Heart right ventricle (tissue), 16 donors: Measurements from ENCODE around the gene PSMD13. TPM values are rescaled to one million over a fixed set of nuclear protein-coding genes. Genes with fewer than 3 reads are reported as not detected.

Experiments used
- ATAC-seq, 8 donors: fragments of 200-7000 bp; cut with Tn5 transposase; one replicate each; pipeline ENCODE4 v1.9.1; 2020; ENCODE audit warnings: mild to moderate bottlenecking in 8 of 8, moderate library complexity in 8 of 8, moderate number of reproducible peaks in 1 of 8
- DNase-seq, 2 donors: peaks; one replicate each; pipeline ENCODE4 v3.0.0-alpha.2; 2020
- H3K27ac ChIP-seq, 10 donors: fragments of 200-600 bp; sonication (generic) in 2 of 10; one replicate each; pipeline versions ENCODE4 v1.5.0 to v1.8.0; 2020 to 2022; ENCODE audit warnings: mild to moderate bottlenecking in 3 of 10
- H3K27me3 ChIP-seq, 7 donors: fragments of 200-600 bp; one replicate each; pipeline ENCODE4 v1.8.0; 2021 to 2022; ENCODE audit warnings: mild to moderate bottlenecking in 2 of 7
- H3K36me3 ChIP-seq, 9 donors: fragments of 200-600 bp; sonication (generic) in 1 of 9; one replicate each; pipeline versions ENCODE4 v1.5.0 to v1.8.0; 2020 to 2022; ENCODE audit warnings: mild to moderate bottlenecking in 2 of 9
- H3K4me1 ChIP-seq, 9 donors: fragments of 200-600 bp; sonication (generic) in 1 of 9; one replicate each; pipeline versions ENCODE4 v1.5.0 to v1.8.0; 2020 to 2022; ENCODE audit warnings: mild to moderate bottlenecking in 4 of 9
- H3K4me3 ChIP-seq, 10 donors: fragments of 200-600 bp; sonication (generic) in 2 of 10; one replicate each; pipeline versions ENCODE4 v1.5.0 to v1.8.0; 2020 to 2022; ENCODE audit warnings: mild to moderate bottlenecking in 7 of 10, moderate library complexity in 2 of 10
- H3K9me3 ChIP-seq, 11 donors: fragments of 200-600 bp in 10 of 11; sonication (generic) in 2 of 11; one replicate each; pipeline versions ENCODE4 v1.5.0 to v1.8.0; 2013 to 2022; ENCODE audit warnings: mild to moderate bottlenecking in 2 of 11, control low read depth in 1 of 11, moderate library complexity in 1 of 11
- CTCF ChIP-seq, 9 donors: fragments of 200-600 bp; sonication (generic) in 2 of 9; IDR thresholded peaks; one replicate each; pipeline versions ENCODE4 v1.5.0 to v1.8.0; 2021 to 2022; ENCODE audit warnings: antibody characterized with exemption in 9 of 9, mild to moderate bottlenecking in 5 of 9, moderate library complexity in 1 of 9
- WGBS, 2 donors: extraction: QIAGEN DNeasy Blood & Tissue Kit; methylation state at CpG; one replicate each; pipeline ENCODE4 v1.1.7; 2013; ENCODE audit warnings: inconsistent platforms in 1 of 2; 5-methylcytosine and 5-hydroxymethylcytosine counted together
- intact Hi-C, 10 donors: fragments of 100-400 bp; cut with DNase I; formaldehyde crosslinking; loops; one replicate each; pipeline versions ENCODE4 v1.11.1 to v1.14.2; 2022
- polyA plus RNA-seq, 2 donors: library from polyadenylated mRNA; stranded (reverse); fragments of 200-250 nt; gene quantifications; one replicate each; pipeline ENCODE4 v1.2.3, GENCODE V29; 2013
- total RNA-seq, 10 donors: library from RNA; stranded (reverse); fragmentation: NEBNext Ultra II Directional in 3 of 10; extraction: Animal tissue kit (Norgen Biotek cat#: 25700) in 3 of 10; gene quantifications; one replicate each; pipeline versions ENCODE4 v1.2.1 to v1.2.4, GENCODE V29; 2021 to 2023
- donor health status: Arrhythmogenic right ventricular cardiomyopathy.
- donor health status: ischemic (EF 13 %, LVEDD 7.1; RV severe dilation, severe dysfunction).
- donor health status: healthy with polysubstance abuse.
- donor health status: DM: no; HTN: yes; CAD: no.
- donor health status: DM: no; HTN: no; CAD: no.
- donor health status: ischemic (EF 25% LVEDD 6.9; RV normal size, moderate dysfunction).
- donor health status: ischemic (EF 25% LVEDD 5.7; RV mildly dilated, moderate dysfunction).
- donor health status: healthy.
- donor health status: DM: yes; HTN: yes; CAD: no.
- donor health status: Ischemic cardiomyopathy.
- donor health status: ischemic (EF 35%, LVEDD 5.7; RV mildly dilated, moderate dysfunction).
- donor health status: nonischemic (EF 11% LVEDD 7.7; RV severe dilation, severe dysfunction).
- donor health status: DM: yes; HTN: yes; CAD: no.
- donor health status: PGD.
- donor health status: ischemic (EF 29% LVEDD 5.4; RV normal size, mild dysfunction).
- donor health status: nonischemic (EF 23%, LVEDD 6.1; RV moderate dilation, normal function).

Gene PSMD13
- total and polyA plus RNA-seq, 12 donors, result 78.7 to 163 (median 94.4) TPM

GRCh38 chr11:290621-291231, 54.0 kb downstream of the PSMD13 start:
- Histone ChIP-seq H3K27me3 (peaks cover 0 to 39% (median 16%) of the 10 kb centered on the region in 7 donors), H3K4me1 (peaks cover 3 to 20% (median 18%) of the 10 kb centered on the region in 9 donors)
- intact Hi-C loops, result no loop called here

GRCh38 chr11:291281-292210, 54.8 kb downstream of the PSMD13 start:
- DNase-seq (peak in 1 of 2 donors; percentile 8), ATAC-seq (no peak)
- intact Hi-C loops, result no loop called here
- H3K4me1 ChIP-seq, result peaks cover 3 to 20% (median 18%) of the 10 kb centered on the region in 9 donors
- H3K27me3 ChIP-seq, result peaks cover 0 to 32% (median 9%) of the 10 kb centered on the region in 7 donors
- H3K27ac ChIP-seq, result no peak overlapping the region
- H3K4me3 ChIP-seq, result no peak overlapping the region
- no peaks in the 10 kb centered on the region for H3K9me3 ChIP-seq
- H3K36me3 ChIP-seq, result peaks cover 0 to 33% (median 0%) of the 10 kb centered on the region in 9 donors
- 84 to 88% methylated on average over 44 of the region's 44 CpGs for WGBS, 2 donors
- TF ChIP-seq CTCF (IDR thresholded peaks at IDR 0.05), result no peak

More at GRCh38 chr11:290621-291231, 54.0 kb downstream of the PSMD13 start:
- ATAC-seq (no peak), DNase-seq (peak in 1 of 2 donors; percentile 10)
- WGBS, 2 donors, result 91 to 92% methylated on average over 13 of the region's 13 CpGs
- peaks cover 0 to 33% (median 0%) of the 10 kb centered on the region in 9 donors for H3K36me3 ChIP-seq
- no peak overlapping the region for H3K27ac ChIP-seq
- no peak overlapping the region for H3K4me3 ChIP-seq
- no peak for TF ChIP-seq CTCF (IDR thresholded peaks at IDR 0.05)
- H3K9me3 ChIP-seq, result no peaks in the 10 kb centered on the region

GRCh38 chr11:292211-293121, 55.7 kb downstream of the PSMD13 start:
- H3K27me3 ChIP-seq, result peaks cover 0 to 30% (median 8%) of the 10 kb centered on the region in 7 donors
- peaks cover 0 to 33% (median 0%) of the 10 kb centered on the region in 9 donors for H3K36me3 ChIP-seq
- DNase-seq (peak in 1 of 2 donors; percentile 10), ATAC-seq (no peak)
- 93 to 94% methylated on average over 29 of the region's 29 CpGs for WGBS, 2 donors
- no peak for TF ChIP-seq CTCF (IDR thresholded peaks at IDR 0.05)
- no peak overlapping the region for H3K4me3 ChIP-seq
- no peak overlapping the region for H3K27ac ChIP-seq
- H3K9me3 ChIP-seq, result no peaks in the 10 kb centered on the region
- intact Hi-C loops, result no loop called here
- peaks cover 3 to 26% (median 19%) of the 10 kb centered on the region in 9 donors for H3K4me1 ChIP-seq
